ENCODE data around the gene ATF3.
A peak's percentile ranks its signal among the peaks of the same experiment; 100 is the strongest.

Gene ATF3

GRCh38 chr1:212587888-212588510 lies 20.6 kb upstream of the ATF3 start:
- FAIRE-seq (no peak), DNase-seq (ENCODE audit: insufficient read length) (no peak)
- TF ChIP-seq POLR2AphosphoS5 (IDR thresholded peaks at IDR 0.05; ENCODE audit: low read depth, low read length) (no peak), TAF1 (IDR thresholded peaks at IDR 0.05; ENCODE audit: borderline replicate concordance, low read depth, low read length) (no peak), POLR2A (IDR thresholded peaks at IDR 0.05; ENCODE audit: low read depth, low read length) (no peak)

GRCh38 chr1:212589446-212589845 lies 19.1 kb upstream of the ATF3 start:
- DNase-seq (ENCODE audit: insufficient read length) (no peak), FAIRE-seq (no peak)
- no peak for TF ChIP-seq POLR2A (IDR thresholded peaks at IDR 0.05; ENCODE audit: low read depth, low read length)
- no peak for TF ChIP-seq POLR2AphosphoS5 (IDR thresholded peaks at IDR 0.05; ENCODE audit: low read depth, low read length)

GRCh38 chr1:212591922-212592321 lies 16.6 kb upstream of the ATF3 start:
- TF ChIP-seq TAF1 (IDR thresholded peaks at IDR 0.05; ENCODE audit: borderline replicate concordance, low read depth, low read length) = no peak
- TF ChIP-seq POLR2AphosphoS5 (IDR thresholded peaks at IDR 0.05; ENCODE audit: low read depth, low read length) = no peak
- no peak for TF ChIP-seq POLR2A (IDR thresholded peaks at IDR 0.05; ENCODE audit: low read depth, low read length)
- FAIRE-seq (no peak), DNase-seq (ENCODE audit: insufficient read length) (no peak)

- no peak for DNase-seq (ENCODE audit: insufficient read length)
- no peak for TF ChIP-seq POLR2AphosphoS5 (IDR thresholded peaks at IDR 0.05; ENCODE audit: low read depth, low read length)
- TF ChIP-seq TAF1 (IDR thresholded peaks at IDR 0.05; ENCODE audit: borderline replicate concordance, low read depth, low read length) = no peak
- no peak for TF ChIP-seq POLR2A (IDR thresholded peaks at IDR 0.05; ENCODE audit: low read depth, low read length)
- FAIRE-seq = no peak
These were observed 14.7 kb upstream of the ATF3 start for GRCh38 chr1:212593821-212594251.

GRCh38 chr1:212594640-212595039 lies 13.9 kb upstream of the ATF3 start:
- no peak for TF ChIP-seq POLR2A (IDR thresholded peaks at IDR 0.05; ENCODE audit: low read depth, low read length)
- TF ChIP-seq POLR2AphosphoS5 (IDR thresholded peaks at IDR 0.05; ENCODE audit: low read depth, low read length) = no peak
- no peak for TF ChIP-seq TAF1 (IDR thresholded peaks at IDR 0.05; ENCODE audit: borderline replicate concordance, low read depth, low read length)
- no peak for DNase-seq (ENCODE audit: insufficient read length)
- FAIRE-seq = no peak

GRCh38 chr1:212595229-212595628 lies 13.3 kb upstream of the ATF3 start:
- DNase-seq (ENCODE audit: insufficient read length) (no peak), FAIRE-seq (peak; percentile 40)
- TF ChIP-seq POLR2AphosphoS5 (IDR thresholded peaks at IDR 0.05; ENCODE audit: low read depth, low read length) (no peak), POLR2A (IDR thresholded peaks at IDR 0.05; ENCODE audit: low read depth, low read length) (no peak), TAF1 (IDR thresholded peaks at IDR 0.05; ENCODE audit: borderline replicate concordance, low read depth, low read length) (no peak)

- peak; percentile 94 for FAIRE-seq
- peak; percentile 38 for DNase-seq (ENCODE audit: insufficient read length)
- TF ChIP-seq POLR2A (IDR thresholded peaks at IDR 0.05; ENCODE audit: low read depth, low read length) (peak; percentile 36; the same call in 1 of the 2 replicates), POLR2AphosphoS5 (IDR thresholded peaks at IDR 0.05; ENCODE audit: low read depth, low read length) (no peak)
These were observed 12.5 kb upstream of the ATF3 start for GRCh38 chr1:212595787-212596714.

- TF ChIP-seq POLR2AphosphoS5 (IDR thresholded peaks at IDR 0.05; ENCODE audit: low read depth, low read length) (no peak), TAF1 (IDR thresholded peaks at IDR 0.05; ENCODE audit: borderline replicate concordance, low read depth, low read length) (no peak), POLR2A (IDR thresholded peaks at IDR 0.05; ENCODE audit: low read depth, low read length) (no peak)
- FAIRE-seq = no peak
- no peak for DNase-seq (ENCODE audit: insufficient read length)
These were observed 11.8 kb upstream of the ATF3 start for GRCh38 chr1:212596798-212597197.

- no peak for DNase-seq (ENCODE audit: insufficient read length)
- TF ChIP-seq POLR2A (IDR thresholded peaks at IDR 0.05; ENCODE audit: low read depth, low read length) (no peak), POLR2AphosphoS5 (IDR thresholded peaks at IDR 0.05; ENCODE audit: low read depth, low read length) (no peak), TAF1 (IDR thresholded peaks at IDR 0.05; ENCODE audit: borderline replicate concordance, low read depth, low read length) (no peak)
- no peak for FAIRE-seq
These were observed 11.1 kb upstream of the ATF3 start for GRCh38 chr1:212597487-212597886.

- DNase-seq (ENCODE audit: insufficient read length) (no peak), FAIRE-seq (no peak)
- no peak for TF ChIP-seq TAF1 (IDR thresholded peaks at IDR 0.05; ENCODE audit: borderline replicate concordance, low read depth, low read length)
- TF ChIP-seq POLR2AphosphoS5 (IDR thresholded peaks at IDR 0.05; ENCODE audit: low read depth, low read length) = no peak
These were observed 8.3 kb upstream of the ATF3 start for GRCh38 chr1:212600071-212600915.

- FAIRE-seq (no peak), DNase-seq (ENCODE audit: insufficient read length) (no peak)
- no peak for TF ChIP-seq POLR2AphosphoS5 (IDR thresholded peaks at IDR 0.05; ENCODE audit: low read depth, low read length)
- no peak for TF ChIP-seq POLR2A (IDR thresholded peaks at IDR 0.05; ENCODE audit: low read depth, low read length)
- TF ChIP-seq TAF1 (IDR thresholded peaks at IDR 0.05; ENCODE audit: borderline replicate concordance, low read depth, low read length) = no peak
These were observed 7.6 kb upstream of the ATF3 start for GRCh38 chr1:212600980-212601379.
